Astrocyte (in vitro differentiated cells and primary cell): ENCODE results near the gene SSBP3. TPM values are rescaled to one million over a fixed set of nuclear protein-coding genes. Genes with fewer than 3 reads are reported as not detected.
A peak's percentile ranks its signal among the peaks of the same experiment; 100 is the strongest.

Experiments
- DNase-seq: peaks from one replicate; pipeline ENCODE4 v3.0.0-alpha.2; 2010; ENCODE audit warnings: low read depth
- FAIRE-seq: peaks from 2 replicates; lab custom pipeline; 2011; peaks lifted over from hg19 to GRCh38; lab: Jason Lieb, UNC
- H2AFZ ChIP-seq: 2 replicates; pipeline ENCODE4 v1.6.0; 2012; ENCODE audit warnings: low read depth, low read length, inconsistent platforms
- H3K27ac ChIP-seq: 2 replicates; pipeline ENCODE4 v1.5.1; 2011; ENCODE audit warnings: low read depth, low read length, inconsistent platforms
- H3K27me3 ChIP-seq: 2 replicates; pipeline ENCODE4 v1.6.0; 2011; ENCODE audit warnings: low read length, inconsistent platforms; ENCODE audit not compliant: insufficient read depth
- H3K36me3 ChIP-seq: 2 replicates; pipeline ENCODE4 v1.5.1; 2011; ENCODE audit warnings: low read length, inconsistent platforms; ENCODE audit not compliant: insufficient read depth
- H3K4me1 ChIP-seq: 2 replicates; pipeline ENCODE4 v1.5.1; 2011; ENCODE audit warnings: low read length, inconsistent platforms; ENCODE audit not compliant: insufficient read depth
- H3K4me2 ChIP-seq: 2 replicates; pipeline ENCODE4 v1.6.0; 2012; ENCODE audit warnings: low read length, inconsistent platforms
- H3K4me3 ChIP-seq: 2 replicates; pipeline ENCODE4 v1.5.1; 2011; ENCODE audit warnings: low read depth, mild to moderate bottlenecking, low read length, inconsistent platforms; ENCODE audit not compliant: insufficient read depth
- H3K79me2 ChIP-seq: 2 replicates; pipeline ENCODE4 v1.6.0; 2012; ENCODE audit warnings: mild to moderate bottlenecking, low read length, inconsistent platforms; ENCODE audit not compliant: insufficient read depth
- H3K9ac ChIP-seq: 2 replicates; pipeline ENCODE4 v1.6.0; 2012; ENCODE audit warnings: mild to moderate bottlenecking, low read length, inconsistent platforms
- H3K9me3 ChIP-seq: 2 replicates; pipeline ENCODE4 v1.5.1; 2012; ENCODE audit warnings: low read depth, mild to moderate bottlenecking, low read length, inconsistent platforms; ENCODE audit not compliant: insufficient read depth
- H4K20me1 ChIP-seq: 2 replicates; pipeline ENCODE4 v1.6.0; 2012; ENCODE audit warnings: low read length, inconsistent platforms; ENCODE audit not compliant: insufficient read depth
- H3K27ac Mint-ChIP-seq: one replicate; pipeline ENCODE4 v1.8.0; 2021; ENCODE audit warnings: mild to moderate bottlenecking, mixed read lengths; ENCODE audit not compliant: unreplicated experiment
- H3K27me3 Mint-ChIP-seq: one replicate; pipeline ENCODE4 v1.8.0; 2021; ENCODE audit warnings: low read depth, mixed read lengths; ENCODE audit not compliant: unreplicated experiment
- H3K36me3 Mint-ChIP-seq: one replicate; pipeline ENCODE4 v1.8.0; 2021; ENCODE audit warnings: low read depth, mixed read lengths; ENCODE audit not compliant: unreplicated experiment
- H3K4me1 Mint-ChIP-seq: one replicate; pipeline ENCODE4 v1.8.0; 2021; ENCODE audit warnings: low read depth, mixed read lengths; ENCODE audit not compliant: unreplicated experiment
- H3K4me3 Mint-ChIP-seq: one replicate; pipeline ENCODE4 v1.8.0; 2021; ENCODE audit warnings: mild to moderate bottlenecking, moderate library complexity, mixed read lengths; ENCODE audit not compliant: unreplicated experiment
- H3K9me3 Mint-ChIP-seq: one replicate; pipeline ENCODE4 v1.8.0; 2021; ENCODE audit warnings: mild to moderate bottlenecking, mixed read lengths; ENCODE audit not compliant: unreplicated experiment
- CTCF ChIP-seq: IDR thresholded peaks from 2 replicates; pipeline ENCODE4 v1.5.1; 2011; ENCODE audit warnings: low read depth, mild to moderate bottlenecking, inconsistent platforms, low read length, moderate library complexity; ENCODE audit not compliant: insufficient read depth
- EZH2 ChIP-seq: IDR thresholded peaks from 2 replicates; pipeline ENCODE4 v1.6.1; 2012; ENCODE audit warnings: mild to moderate bottlenecking, low read length, inconsistent platforms; ENCODE audit not compliant: insufficient read depth
- total RNA-seq: library from RNA; stranded (reverse); gene quantifications from 2 replicates; pipeline ENCODE4 v1.2.1, GENCODE V29; 2021

Gene SSBP3
- total RNA-seq, 1 donor from 2014 or later, result 89.8 TPM

- Histone ChIP-seq H3K9ac (no peak overlapping the region), H3K4me2 (no peak overlapping the region), H3K79me2 (peaks cover 35% of the 10 kb centered on the region), H3K27ac (no peak overlapping the region), H4K20me1 (peaks cover 97% of the 10 kb centered on the region), H3K36me3 (no peaks in the 10 kb centered on the region), H3K9me3 (no peaks in the 10 kb centered on the region), H3K4me3 (no peak overlapping the region), H3K4me1 (no peaks in the 10 kb centered on the region), H3K27me3 (no peaks in the 10 kb centered on the region), H2AFZ (no peak overlapping the region)
- FAIRE-seq (no peak), DNase-seq (no peak)
- Mint-ChIP-seq H3K9me3 (no peaks in the 10 kb centered on the region), H3K27ac (no peak overlapping the region), H3K36me3 (peaks cover 18% of the 10 kb centered on the region), H3K27me3 (no peaks in the 10 kb centered on the region), H3K4me1 (peaks cover 18% of the 10 kb centered on the region), H3K4me3 (no peak overlapping the region)
- TF ChIP-seq EZH2 (no peak), CTCF (no peak)
These were observed 43.3 kb downstream of the SSBP3 start for GRCh38 chr1:54362881-54363340.

- Histone ChIP-seq H3K79me2 (peaks cover 39% of the 10 kb centered on the region), H3K27me3 (no peaks in the 10 kb centered on the region), H3K4me2 (no peak overlapping the region), H3K9me3 (no peaks in the 10 kb centered on the region), H3K36me3 (no peaks in the 10 kb centered on the region), H4K20me1 (peaks cover 97% of the 10 kb centered on the region), H3K4me1 (no peaks in the 10 kb centered on the region), H3K27ac (no peak overlapping the region), H3K4me3 (no peak overlapping the region), H2AFZ (no peak overlapping the region), H3K9ac (no peak overlapping the region)
- peaks cover 23% of the 10 kb centered on the region for H3K36me3 Mint-ChIP-seq
- FAIRE-seq, result no peak
- TF ChIP-seq CTCF (no peak), EZH2 (no peak)
- H3K27ac Mint-ChIP-seq, result peak overlapping the region; percentile 2
- no peak overlapping the region for H3K4me3 Mint-ChIP-seq
- DNase-seq, result no peak
- H3K4me1 Mint-ChIP-seq, result peaks cover 23% of the 10 kb centered on the region
- H3K9me3 Mint-ChIP-seq, result no peaks in the 10 kb centered on the region
- no peaks in the 10 kb centered on the region for H3K27me3 Mint-ChIP-seq
These were observed 44.9 kb downstream of the SSBP3 start for GRCh38 chr1:54361342-54361741.

- Histone ChIP-seq H3K4me2 (no peak overlapping the region), H3K9me3 (no peaks in the 10 kb centered on the region), H2AFZ (no peak overlapping the region), H3K4me1 (no peaks in the 10 kb centered on the region), H3K27ac (no peak overlapping the region), H3K4me3 (no peak overlapping the region), H4K20me1 (peaks cover 97% of the 10 kb centered on the region), H3K79me2 (peaks cover 40% of the 10 kb centered on the region), H3K36me3 (no peaks in the 10 kb centered on the region), H3K9ac (no peak overlapping the region), H3K27me3 (no peaks in the 10 kb centered on the region)
- Mint-ChIP-seq H3K9me3 (no peaks in the 10 kb centered on the region), H3K4me3 (no peak overlapping the region), H3K36me3 (peaks cover 16% of the 10 kb centered on the region), H3K4me1 (peaks cover 32% of the 10 kb centered on the region), H3K27me3 (no peaks in the 10 kb centered on the region), H3K27ac (no peak overlapping the region)
- DNase-seq, result no peak
- TF ChIP-seq EZH2 (no peak), CTCF (no peak)
- FAIRE-seq, result no peak
These were observed 45.8 kb downstream of the SSBP3 start for GRCh38 chr1:54360165-54361005.
